GM23338 (cell line): ENCODE data around the gene GNPTG. TPM values are rescaled to one million over a fixed set of nuclear protein-coding genes. Genes with fewer than 3 reads are reported as not detected.

Source experiments
- ATAC-seq: fragments of 200-7000 bp; cut with Tn5 transposase; 3 replicates; pipeline ENCODE4 v1.9.1; 2020
- DNase-seq: peaks from one replicate; pipeline ENCODE4 v3.0.0-alpha.2; 2015; ENCODE audit warnings: low spot score
- H2AFZ ChIP-seq: fragments of 200-600 bp; sonication (generic); 2 replicates; pipeline ENCODE4 v1.8.0; 2016; ENCODE audit warnings: antibody characterized with exemption, mild to moderate bottlenecking, moderate library complexity
- H3F3A ChIP-seq: fragments of 200-600 bp; sonication (generic); replicated peaks from 2 replicates; pipeline ENCODE4 v1.8.0; 2017; ENCODE audit warnings: antibody characterized with exemption, mixed run types, low read depth
- H3K27ac ChIP-seq: fragments of 200-600 bp; sonication (generic); 2 replicates; pipeline ENCODE4 v1.6.1; 2016; ENCODE audit warnings: low read depth
- H3K27me3 ChIP-seq: fragments of 200-600 bp; sonication (generic); 2 replicates; pipeline ENCODE4 v1.8.0; 2016; ENCODE audit warnings: mild to moderate bottlenecking, mixed run types, moderate library complexity; ENCODE audit not compliant: insufficient read depth
- H3K36me3 ChIP-seq: fragments of 200-600 bp; sonication (generic); 2 replicates; pipeline ENCODE4 v1.8.0; 2016; ENCODE audit warnings: mild to moderate bottlenecking; ENCODE audit not compliant: insufficient read depth
- H3K4me1 ChIP-seq: fragments of 200-600 bp; sonication (generic); 2 replicates; pipeline ENCODE4 v1.8.0; 2016; ENCODE audit warnings: mild to moderate bottlenecking, moderate library complexity; ENCODE audit not compliant: insufficient read depth
- H3K4me2 ChIP-seq: fragments of 200-600 bp; sonication (generic); 2 replicates; pipeline ENCODE4 v1.7.1; 2017; ENCODE audit warnings: mixed run types
- H3K4me3 ChIP-seq: fragments of 200-600 bp; sonication (generic); 2 replicates; pipeline ENCODE4 v1.6.1; 2016; ENCODE audit warnings: mixed run types
- H3K79me2 ChIP-seq: fragments of 200-600 bp; sonication (generic); replicated peaks from 2 replicates; pipeline ENCODE4 v1.8.0; 2017; ENCODE audit warnings: mild to moderate bottlenecking; ENCODE audit not compliant: insufficient read depth
- H3K9me2 ChIP-seq: fragments of 200-600 bp; sonication (generic); 2 replicates; pipeline ENCODE4 v1.8.0; 2017; ENCODE audit not compliant: insufficient read depth
- H4K20me1 ChIP-seq: fragments of 200-600 bp; sonication (generic); replicated peaks from 2 replicates; pipeline ENCODE4 v1.8.0; 2017; ENCODE audit warnings: mild to moderate bottlenecking; ENCODE audit not compliant: insufficient read depth
- H3K27ac Mint-ChIP-seq: 2 replicates; pipeline ENCODE4 v1.8.0; 2020; ENCODE audit warnings: inconsistent platforms, mild to moderate bottlenecking, moderate library complexity, mixed read lengths
- H3K27me3 Mint-ChIP-seq: 3 replicates; pipeline ENCODE4 v1.8.0; 2022; ENCODE audit warnings: low read depth, mild to moderate bottlenecking, moderate library complexity, mixed read lengths, inconsistent platforms; ENCODE audit not compliant: insufficient read depth, poor library complexity
- H3K36me3 Mint-ChIP-seq: 3 replicates; pipeline ENCODE4 v1.8.0; 2021; ENCODE audit warnings: low read depth, mild to moderate bottlenecking, inconsistent platforms, moderate library complexity, mixed read lengths
- H3K4me1 Mint-ChIP-seq: 3 replicates; pipeline ENCODE4 v1.8.0; 2020; ENCODE audit warnings: mild to moderate bottlenecking, inconsistent platforms, mixed read lengths
- H3K4me3 Mint-ChIP-seq: 3 replicates; pipeline ENCODE4 v1.8.0; 2021; ENCODE audit warnings: moderate library complexity, mild to moderate bottlenecking, inconsistent platforms, mixed read lengths
- H3K9me3 Mint-ChIP-seq: 3 replicates; pipeline ENCODE4 v1.8.0; 2020; ENCODE audit warnings: moderate library complexity, mild to moderate bottlenecking, inconsistent platforms, mixed read lengths
- EZH2 ChIP-seq: fragments of 200-600 bp; sonication (generic); IDR thresholded peaks from one replicate; pipeline ENCODE4 v1.8.0; 2017; ENCODE audit warnings: antibody characterized with exemption, mild to moderate bottlenecking, low read depth; ENCODE audit not compliant: unreplicated experiment
- JUNB ChIP-seq: IDR thresholded peaks from one replicate; pipeline ENCODE4 v1.6.1; 2016; ENCODE audit warnings: antibody characterized with exemption; ENCODE audit not compliant: unreplicated experiment
- NANOG ChIP-seq: IDR thresholded peaks from 2 replicates; pipeline ENCODE4 v1.6.1; 2016; ENCODE audit warnings: antibody characterized with exemption, borderline replicate concordance
- POLR2AphosphoS5 ChIP-seq: IDR thresholded peaks from 2 replicates; pipeline ENCODE4 v1.6.1; 2016; ENCODE audit warnings: antibody characterized with exemption, low read depth
- STAT1 ChIP-seq: IDR thresholded peaks from one replicate; pipeline ENCODE4 v1.6.1; 2016; ENCODE audit warnings: antibody characterized with exemption; ENCODE audit not compliant: unreplicated experiment
- ZNF114 ChIP-seq: fragments of 250-450 bp; sonication (Bioruptor Pico); IDR thresholded peaks from 2 replicates; pipeline ENCODE4 v1.5.0; 2020; ENCODE audit warnings: mild to moderate bottlenecking, moderate library complexity
- ZNF331 ChIP-seq: fragments of 250-450 bp; sonication (Bioruptor Pico); IDR thresholded peaks from 2 replicates; pipeline ENCODE4 v1.5.0; 2020; ENCODE audit warnings: low read depth, mild to moderate bottlenecking, moderate library complexity
- polyA plus RNA-seq: library from polyadenylated mRNA; unstranded; fragments of >200 nt; fragmentation: Nextera tagmentation; extraction: Ambion mirVana; gene quantifications from 2 replicates; pipeline ENCODE4 v1.2.1, GENCODE V29; 2016
- total RNA-seq: library from RNA; depleted of rRNA; stranded (reverse); fragments of >200 nt; shearing (Covaris generic); gene quantifications from 2 replicates; pipeline ENCODE4 v1.2.3, GENCODE V29; 2014
- TF ChIP-seq, protein P1 (sequence below), 2 experiments: fragments of 200-600 bp in 1 of 2; sonication (generic) in 1 of 2; conservative IDR thresholded peaks; 2 replicates each; pipeline versions ENCODE4 v1.5.1 to v1.6.1; 2016 to 2017; ENCODE audit warnings: antibody characterized with exemption in 2 of 2, low read depth in 2 of 2, mild to moderate bottlenecking in 2 of 2, moderate library complexity in 1 of 2
- TF ChIP-seq, protein P2 (sequence below): IDR thresholded peaks from one replicate; pipeline ENCODE4 v1.6.1; 2018; ENCODE audit warnings: antibody characterized with exemption; ENCODE audit not compliant: unreplicated experiment

The GNPTG gene
- total and polyA plus RNA-seq, 2 experiments from 2014 or later: 23.3 to 41.0 TPM

DNA sequence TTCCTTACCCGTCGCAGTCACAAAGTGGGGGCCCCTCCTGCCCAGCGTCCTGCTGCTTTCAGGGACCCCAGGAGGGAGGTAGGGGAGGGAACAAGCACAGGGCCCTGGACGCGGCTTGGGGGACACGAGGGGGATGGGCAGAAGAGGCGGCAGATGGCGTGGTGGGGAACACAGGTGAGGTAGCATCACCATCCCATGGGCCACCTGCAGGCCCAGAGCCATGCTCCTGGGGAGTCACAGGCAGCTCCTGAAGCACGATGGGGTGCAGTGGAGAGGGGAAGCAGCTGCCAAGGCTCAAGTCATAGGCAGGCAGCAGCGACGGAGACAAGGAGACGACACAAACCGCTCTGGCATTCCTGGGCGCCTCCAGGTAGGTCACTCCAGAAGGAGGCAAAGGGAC is 52.0 kb downstream of the GNPTG start:
- ATAC-seq (no peak), DNase-seq (no peak)
- H3K4me2 ChIP-seq: no peak overlapping the region
- peaks cover 12% of the 10 kb centered on the region for H4K20me1 ChIP-seq
- Mint-ChIP-seq H3K4me3 (no peak overlapping the region), H3K27me3 (peaks cover 18% of the 10 kb centered on the region), H3K4me1 (no peaks in the 10 kb centered on the region), H3K27ac (no peak overlapping the region), H3K9me3 (no peaks in the 10 kb centered on the region), H3K36me3 (peaks cover 10% of the 10 kb centered on the region; the same call in 2 of the 3 replicates)
- no peak overlapping the region for H3K27ac ChIP-seq
- no peaks in the 10 kb centered on the region for H3K4me1 ChIP-seq
- no peak overlapping the region for H3K4me3 ChIP-seq
- H2AFZ ChIP-seq: no peak overlapping the region
- no peaks in the 10 kb centered on the region for H3K9me2 ChIP-seq
- no peaks in the 10 kb centered on the region for H3K36me3 ChIP-seq
- no peak for TF ChIP-seq EZH2
- no peaks in the 10 kb centered on the region for H3F3A ChIP-seq
- no peaks in the 10 kb centered on the region for H3K27me3 ChIP-seq
- peaks cover 22% of the 10 kb centered on the region for H3K79me2 ChIP-seq

DNA sequence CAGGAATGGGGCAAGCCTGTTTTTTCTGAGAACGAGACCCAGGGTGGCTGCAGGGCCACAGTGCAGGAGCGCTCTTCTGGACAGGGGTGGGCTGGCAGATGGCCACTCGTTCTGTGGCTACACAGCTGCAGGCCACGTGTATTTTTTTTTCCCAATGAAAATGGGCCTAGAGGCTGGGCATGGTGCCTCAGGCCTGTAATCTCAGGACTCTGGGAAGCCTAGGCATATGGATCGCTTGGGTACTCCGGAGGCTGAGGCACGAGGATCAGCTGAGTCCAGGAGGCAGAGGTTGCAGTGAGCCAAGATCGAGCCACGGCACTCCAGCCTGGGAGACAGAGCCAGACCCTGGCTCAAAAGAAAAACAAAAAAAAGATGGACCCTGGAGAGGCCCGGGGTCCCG is 56.0 kb downstream of the GNPTG start:
- Histone ChIP-seq H2AFZ (no peak overlapping the region), H3K4me2 (peak overlapping the region; percentile 85; the same call in 1 of the 2 replicates), H3K4me3 (peak overlapping the region; percentile 82; the same call in 1 of the 2 replicates), H3K79me2 (peaks cover 33% of the 10 kb centered on the region), H3K9me2 (no peaks in the 10 kb centered on the region), H3K4me1 (no peaks in the 10 kb centered on the region), H3K27ac (peak overlapping the region; percentile 81; the same call in 1 of the 2 replicates), H3K36me3 (no peaks in the 10 kb centered on the region), H3K27me3 (no peaks in the 10 kb centered on the region), H4K20me1 (peaks cover 24% of the 10 kb centered on the region), H3F3A (no peaks in the 10 kb centered on the region)
- no peak overlapping the region for H3K27ac Mint-ChIP-seq
- TF ChIP-seq NANOG (no peak), ZNF331 (CRISPR knock-in tag) (no peak), EZH2 (no peak), ZNF114 (CRISPR knock-in tag) (no peak), STAT1 (no peak), JUNB (no peak), POLR2AphosphoS5 (no peak)
- TF ChIP-seq, protein P1, sequence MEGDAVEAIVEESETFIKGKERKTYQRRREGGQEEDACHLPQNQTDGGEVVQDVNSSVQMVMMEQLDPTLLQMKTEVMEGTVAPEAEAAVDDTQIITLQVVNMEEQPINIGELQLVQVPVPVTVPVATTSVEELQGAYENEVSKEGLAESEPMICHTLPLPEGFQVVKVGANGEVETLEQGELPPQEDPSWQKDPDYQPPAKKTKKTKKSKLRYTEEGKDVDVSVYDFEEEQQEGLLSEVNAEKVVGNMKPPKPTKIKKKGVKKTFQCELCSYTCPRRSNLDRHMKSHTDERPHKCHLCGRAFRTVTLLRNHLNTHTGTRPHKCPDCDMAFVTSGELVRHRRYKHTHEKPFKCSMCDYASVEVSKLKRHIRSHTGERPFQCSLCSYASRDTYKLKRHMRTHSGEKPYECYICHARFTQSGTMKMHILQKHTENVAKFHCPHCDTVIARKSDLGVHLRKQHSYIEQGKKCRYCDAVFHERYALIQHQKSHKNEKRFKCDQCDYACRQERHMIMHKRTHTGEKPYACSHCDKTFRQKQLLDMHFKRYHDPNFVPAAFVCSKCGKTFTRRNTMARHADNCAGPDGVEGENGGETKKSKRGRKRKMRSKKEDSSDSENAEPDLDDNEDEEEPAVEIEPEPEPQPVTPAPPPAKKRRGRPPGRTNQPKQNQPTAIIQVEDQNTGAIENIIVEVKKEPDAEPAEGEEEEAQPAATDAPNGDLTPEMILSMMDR (conservative IDR thresholded peaks at IDR 0.05; ENCODE audit: low read depth in 2 of 2): no peak
- TF ChIP-seq, protein P2, sequence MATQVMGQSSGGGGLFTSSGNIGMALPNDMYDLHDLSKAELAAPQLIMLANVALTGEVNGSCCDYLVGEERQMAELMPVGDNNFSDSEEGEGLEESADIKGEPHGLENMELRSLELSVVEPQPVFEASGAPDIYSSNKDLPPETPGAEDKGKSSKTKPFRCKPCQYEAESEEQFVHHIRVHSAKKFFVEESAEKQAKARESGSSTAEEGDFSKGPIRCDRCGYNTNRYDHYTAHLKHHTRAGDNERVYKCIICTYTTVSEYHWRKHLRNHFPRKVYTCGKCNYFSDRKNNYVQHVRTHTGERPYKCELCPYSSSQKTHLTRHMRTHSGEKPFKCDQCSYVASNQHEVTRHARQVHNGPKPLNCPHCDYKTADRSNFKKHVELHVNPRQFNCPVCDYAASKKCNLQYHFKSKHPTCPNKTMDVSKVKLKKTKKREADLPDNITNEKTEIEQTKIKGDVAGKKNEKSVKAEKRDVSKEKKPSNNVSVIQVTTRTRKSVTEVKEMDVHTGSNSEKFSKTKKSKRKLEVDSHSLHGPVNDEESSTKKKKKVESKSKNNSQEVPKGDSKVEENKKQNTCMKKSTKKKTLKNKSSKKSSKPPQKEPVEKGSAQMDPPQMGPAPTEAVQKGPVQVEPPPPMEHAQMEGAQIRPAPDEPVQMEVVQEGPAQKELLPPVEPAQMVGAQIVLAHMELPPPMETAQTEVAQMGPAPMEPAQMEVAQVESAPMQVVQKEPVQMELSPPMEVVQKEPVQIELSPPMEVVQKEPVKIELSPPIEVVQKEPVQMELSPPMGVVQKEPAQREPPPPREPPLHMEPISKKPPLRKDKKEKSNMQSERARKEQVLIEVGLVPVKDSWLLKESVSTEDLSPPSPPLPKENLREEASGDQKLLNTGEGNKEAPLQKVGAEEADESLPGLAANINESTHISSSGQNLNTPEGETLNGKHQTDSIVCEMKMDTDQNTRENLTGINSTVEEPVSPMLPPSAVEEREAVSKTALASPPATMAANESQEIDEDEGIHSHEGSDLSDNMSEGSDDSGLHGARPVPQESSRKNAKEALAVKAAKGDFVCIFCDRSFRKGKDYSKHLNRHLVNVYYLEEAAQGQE: no peak
- no peaks in the 10 kb centered on the region for H3K9me3 Mint-ChIP-seq
- peaks cover 15% of the 10 kb centered on the region for H3K27me3 Mint-ChIP-seq
- DNase-seq (no peak), ATAC-seq (no peak)
- no peaks in the 10 kb centered on the region for H3K4me1 Mint-ChIP-seq
- peak overlapping the region; percentile 72 for H3K4me3 Mint-ChIP-seq
- H3K36me3 Mint-ChIP-seq: peaks cover 3% of the 10 kb centered on the region; the same call in 1 of the 3 replicates
